ENCODE measurements around the gene PDZD4. TPM values are rescaled to one million over a fixed set of nuclear protein-coding genes. Genes with fewer than 3 reads are reported as not detected.

Gene PDZD4
- total RNA-seq, 3 donors from 2014 or later (not counting 1 experiment from before 2014, with no cell fraction given): 101 to 177 (median 157) TPM

DNA sequence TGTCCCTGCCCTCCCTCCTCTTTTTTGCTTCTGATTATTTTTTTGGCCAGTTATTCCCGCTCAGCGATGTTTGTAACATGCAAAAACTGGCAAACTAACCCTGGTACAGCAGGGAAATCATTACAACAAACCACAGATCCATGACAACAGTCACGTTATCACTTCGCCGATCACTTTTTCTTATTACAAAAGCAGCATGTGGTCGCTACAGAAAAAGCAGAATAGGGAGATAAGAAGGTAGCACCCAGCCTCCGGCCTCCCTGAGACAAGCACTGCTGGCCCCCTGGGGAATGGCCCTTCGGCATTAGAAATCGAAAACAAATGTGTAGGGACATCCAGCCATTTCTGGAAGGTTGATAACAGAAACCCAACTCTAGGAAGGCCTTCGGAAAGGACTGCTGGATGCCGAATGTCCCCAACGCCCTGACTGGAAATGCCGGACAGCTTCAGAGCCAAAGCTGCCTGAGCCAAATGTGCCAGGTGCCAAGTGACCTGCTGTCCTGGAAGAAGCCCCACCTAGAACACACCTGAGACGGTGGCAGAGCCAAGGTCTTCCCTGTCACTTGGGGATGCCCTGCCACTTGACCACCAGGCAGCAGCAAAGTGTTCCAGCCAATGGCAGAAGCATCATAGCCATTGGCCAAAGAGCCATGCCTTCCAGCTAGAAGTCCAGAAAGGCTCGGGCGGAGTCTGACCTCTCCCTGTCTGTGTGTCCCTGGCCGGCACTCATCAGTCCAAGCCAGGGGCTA lies 39.1 kb downstream of the PDZD4 start:
- ATAC-seq (no peak), DNase-seq (no peak)
- Mint-ChIP-seq H3K4me1 (peaks cover 8 to 19% of the 10 kb centered on the region in 2 donors), H3K27ac (no peak overlapping the region), H3K36me3 (no peaks in the 10 kb centered on the region), H3K9me3 (no peaks in the 10 kb centered on the region), H3K27me3 (ENCODE audit: low read depth in 2 of 2) (no peaks in the 10 kb centered on the region), H3K4me3 (no peak overlapping the region)
- Histone ChIP-seq H3K27me3 (ENCODE audit: control insufficient read depth, insufficient read depth, low read length) (no peaks in the 10 kb centered on the region), H3K27ac (ENCODE audit: low read length) (no peak overlapping the region), H3K4me3 (ENCODE audit: low read length) (no peak overlapping the region), H3K4me1 (ENCODE audit: control insufficient read depth, insufficient read depth, low read length) (peaks cover 28% of the 10 kb centered on the region), H3K36me3 (ENCODE audit: control insufficient read depth, insufficient read depth, low read length) (peaks cover 13% of the 10 kb centered on the region), H3K9me3 (ENCODE audit: control insufficient read depth, insufficient read depth, low read length) (no peaks in the 10 kb centered on the region)
- whole genome bisulfite sequencing (ENCODE audit: insufficient coverage): 93% methylated on average over 17 of the region's 17 CpGs
- TF ChIP-seq, protein P1, sequence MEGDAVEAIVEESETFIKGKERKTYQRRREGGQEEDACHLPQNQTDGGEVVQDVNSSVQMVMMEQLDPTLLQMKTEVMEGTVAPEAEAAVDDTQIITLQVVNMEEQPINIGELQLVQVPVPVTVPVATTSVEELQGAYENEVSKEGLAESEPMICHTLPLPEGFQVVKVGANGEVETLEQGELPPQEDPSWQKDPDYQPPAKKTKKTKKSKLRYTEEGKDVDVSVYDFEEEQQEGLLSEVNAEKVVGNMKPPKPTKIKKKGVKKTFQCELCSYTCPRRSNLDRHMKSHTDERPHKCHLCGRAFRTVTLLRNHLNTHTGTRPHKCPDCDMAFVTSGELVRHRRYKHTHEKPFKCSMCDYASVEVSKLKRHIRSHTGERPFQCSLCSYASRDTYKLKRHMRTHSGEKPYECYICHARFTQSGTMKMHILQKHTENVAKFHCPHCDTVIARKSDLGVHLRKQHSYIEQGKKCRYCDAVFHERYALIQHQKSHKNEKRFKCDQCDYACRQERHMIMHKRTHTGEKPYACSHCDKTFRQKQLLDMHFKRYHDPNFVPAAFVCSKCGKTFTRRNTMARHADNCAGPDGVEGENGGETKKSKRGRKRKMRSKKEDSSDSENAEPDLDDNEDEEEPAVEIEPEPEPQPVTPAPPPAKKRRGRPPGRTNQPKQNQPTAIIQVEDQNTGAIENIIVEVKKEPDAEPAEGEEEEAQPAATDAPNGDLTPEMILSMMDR (IDR thresholded peaks at IDR 0.05): no peak
- intact Hi-C loops (cut with micrococcal nuclease): no loop called here

DNA sequence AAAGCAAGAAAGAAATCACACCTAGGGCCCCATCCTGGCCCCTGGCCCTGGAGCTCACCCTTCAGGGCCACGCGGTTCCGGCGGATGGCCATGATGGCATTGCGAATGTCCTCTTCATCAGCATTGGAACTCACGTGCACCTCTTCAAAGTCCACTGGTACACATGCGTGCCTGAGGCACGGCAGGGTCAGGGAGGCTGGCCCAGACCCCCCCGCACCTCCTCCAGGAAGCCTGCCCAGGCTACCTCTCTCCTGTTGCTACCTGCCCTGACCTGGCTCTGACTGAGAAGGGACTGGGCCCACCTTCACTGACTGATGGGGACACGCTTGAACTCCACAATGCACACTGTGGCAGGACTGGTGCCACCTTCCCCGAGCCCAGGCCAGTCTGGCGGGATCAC lies 40.7 kb downstream of the PDZD4 start:
- H3K4me1 Mint-ChIP-seq: peaks cover 8 to 11% of the 10 kb centered on the region in 2 donors
- intact Hi-C loops (cut with micrococcal nuclease): no loop called here
- Histone ChIP-seq H3K4me1 (ENCODE audit: control insufficient read depth, insufficient read depth, low read length) (peaks cover 15% of the 10 kb centered on the region), H3K27ac (ENCODE audit: low read length) (no peak overlapping the region), H3K4me3 (ENCODE audit: low read length) (no peak overlapping the region), H3K9me3 (ENCODE audit: control insufficient read depth, insufficient read depth, low read length) (no peaks in the 10 kb centered on the region), H3K36me3 (ENCODE audit: control insufficient read depth, insufficient read depth, low read length) (peaks cover 17% of the 10 kb centered on the region), H3K27me3 (ENCODE audit: control insufficient read depth, insufficient read depth, low read length) (no peaks in the 10 kb centered on the region)
- WGBS (ENCODE audit: insufficient coverage): 98% methylated on average over 12 of the region's 12 CpGs
- DNase-seq (no peak), ATAC-seq (no peak)
- no peaks in the 10 kb centered on the region for H3K36me3 Mint-ChIP-seq
- H3K27me3 Mint-ChIP-seq (ENCODE audit: low read depth in 2 of 2): no peaks in the 10 kb centered on the region
- TF ChIP-seq, protein P1 (IDR thresholded peaks at IDR 0.05): no peak
- no peak overlapping the region for H3K4me3 Mint-ChIP-seq
- no peak overlapping the region for H3K27ac Mint-ChIP-seq
- H3K9me3 Mint-ChIP-seq: no peaks in the 10 kb centered on the region

DNA sequence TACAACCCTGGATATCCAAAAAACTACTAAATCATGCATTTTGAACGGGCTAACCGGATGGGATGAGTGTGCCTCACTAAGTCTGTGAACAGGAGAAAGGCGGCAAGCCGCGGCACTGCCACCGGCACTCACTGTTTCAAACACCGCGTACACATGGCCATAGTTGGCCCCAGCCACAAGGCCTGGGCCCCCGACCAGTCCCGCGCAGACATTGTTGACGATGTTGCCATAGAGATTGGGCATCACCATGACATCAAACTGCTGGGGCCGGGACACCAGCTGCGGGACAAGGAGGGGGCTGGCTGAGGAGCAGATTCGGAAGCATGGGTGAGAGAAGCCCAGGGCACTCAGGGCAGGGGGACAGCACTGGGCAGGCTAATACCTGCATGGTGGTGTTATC lies 43.7 kb downstream of the PDZD4 start:
- H3K4me1 ChIP-seq (ENCODE audit: control insufficient read depth, insufficient read depth, low read length): no peaks in the 10 kb centered on the region
- Mint-ChIP-seq H3K4me3 (no peak overlapping the region), H3K9me3 (no peaks in the 10 kb centered on the region), H3K27ac (no peak overlapping the region), H3K36me3 (no peaks in the 10 kb centered on the region), H3K4me1 (no peaks in the 10 kb centered on the region), H3K27me3 (ENCODE audit: low read depth in 2 of 2) (no peaks in the 10 kb centered on the region)
- no peak overlapping the region for H3K4me3 ChIP-seq (ENCODE audit: low read length)
- intact Hi-C loops (cut with micrococcal nuclease): no loop called here
- peaks cover 15% of the 10 kb centered on the region for H3K36me3 ChIP-seq (ENCODE audit: control insufficient read depth, insufficient read depth, low read length)
- no peak for DNase-seq
- no peak for ATAC-seq
- no peak overlapping the region for H3K27ac ChIP-seq (ENCODE audit: low read length)
- H3K9me3 ChIP-seq (ENCODE audit: control insufficient read depth, insufficient read depth, low read length): no peaks in the 10 kb centered on the region
- no peaks in the 10 kb centered on the region for H3K27me3 ChIP-seq (ENCODE audit: control insufficient read depth, insufficient read depth, low read length)
- TF ChIP-seq, protein P1 (IDR thresholded peaks at IDR 0.05): no peak
- 97% methylated on average over 15 of the region's 15 CpGs for WGBS (ENCODE audit: insufficient coverage)
